Thyroid gland (tissue), 4 donors: ENCODE data around the gene ADAMTS12.

Source experiments
- POLR2A ChIP-seq, 2 donors: fragments of 450-650 bp; IDR thresholded peaks; one replicate each; pipeline ENCODE4 v1.6.1; 2017; ENCODE audit warnings: antibody characterized with exemption in 2 of 2, mild to moderate bottlenecking in 2 of 2, moderate library complexity in 1 of 2
- TF ChIP-seq, protein P1 (sequence below), 6 experiments: fragments of 200-600 bp in 3 of 6; fragments of 450-650 bp in 3 of 6; sonication (generic) in 3 of 6; IDR thresholded peaks; one replicate each; pipeline ENCODE4 v1.5.1; 2016 to 2019; ENCODE audit warnings: antibody characterized with exemption in 6 of 6, mild to moderate bottlenecking in 2 of 6, inconsistent platforms in 1 of 6, moderate library complexity in 1 of 6

DNA sequence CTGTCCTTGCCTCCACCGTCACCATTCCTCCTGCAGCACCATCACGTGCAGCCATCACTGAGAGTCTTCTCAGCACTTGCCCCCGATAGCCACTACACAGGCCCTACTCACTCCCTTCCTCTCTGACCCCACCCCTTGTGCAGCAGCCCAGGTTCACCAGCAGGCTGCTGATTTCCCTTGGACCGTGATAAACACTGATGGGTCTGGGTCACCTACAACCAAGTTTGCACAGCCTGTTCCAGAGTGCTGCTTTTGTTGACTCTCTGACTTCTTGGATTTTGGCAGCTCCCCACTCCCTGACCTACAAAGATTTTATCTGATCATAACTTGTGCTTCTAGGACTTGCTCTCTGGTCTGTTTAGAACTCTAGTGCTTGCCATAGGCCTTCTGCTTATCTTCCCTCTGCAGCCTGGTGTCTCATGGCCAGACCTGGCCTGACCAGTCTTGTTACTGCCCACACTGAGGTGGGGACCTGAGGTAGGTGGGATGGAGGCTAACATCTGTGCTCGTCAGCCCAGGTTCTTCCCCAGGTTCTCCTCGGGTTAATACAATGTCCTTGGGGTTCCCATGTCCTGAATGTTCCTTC is 341.7 kb downstream of the ADAMTS12 start:
- TF ChIP-seq, protein P1, sequence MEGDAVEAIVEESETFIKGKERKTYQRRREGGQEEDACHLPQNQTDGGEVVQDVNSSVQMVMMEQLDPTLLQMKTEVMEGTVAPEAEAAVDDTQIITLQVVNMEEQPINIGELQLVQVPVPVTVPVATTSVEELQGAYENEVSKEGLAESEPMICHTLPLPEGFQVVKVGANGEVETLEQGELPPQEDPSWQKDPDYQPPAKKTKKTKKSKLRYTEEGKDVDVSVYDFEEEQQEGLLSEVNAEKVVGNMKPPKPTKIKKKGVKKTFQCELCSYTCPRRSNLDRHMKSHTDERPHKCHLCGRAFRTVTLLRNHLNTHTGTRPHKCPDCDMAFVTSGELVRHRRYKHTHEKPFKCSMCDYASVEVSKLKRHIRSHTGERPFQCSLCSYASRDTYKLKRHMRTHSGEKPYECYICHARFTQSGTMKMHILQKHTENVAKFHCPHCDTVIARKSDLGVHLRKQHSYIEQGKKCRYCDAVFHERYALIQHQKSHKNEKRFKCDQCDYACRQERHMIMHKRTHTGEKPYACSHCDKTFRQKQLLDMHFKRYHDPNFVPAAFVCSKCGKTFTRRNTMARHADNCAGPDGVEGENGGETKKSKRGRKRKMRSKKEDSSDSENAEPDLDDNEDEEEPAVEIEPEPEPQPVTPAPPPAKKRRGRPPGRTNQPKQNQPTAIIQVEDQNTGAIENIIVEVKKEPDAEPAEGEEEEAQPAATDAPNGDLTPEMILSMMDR (IDR thresholded peaks at IDR 0.05), result peak in 1 of 6 experiments; percentile 24
- TF ChIP-seq POLR2A (IDR thresholded peaks at IDR 0.05), result no peak
